Stimulated activated naive B cell treated with anti-CD40 and anti-IgM and Interleukin-4, amounts not matched to agents 10 μg/mL and 1 μg/mL and 100 μg/mL, for 72 hours (primary cell): ENCODE measurements around the gene CMTR1.

Experiments used
- ATAC-seq, 2 donors: fragments of 150-1000 bp; cut with Tn5 transposase; replicated peaks; 2 replicates each; pipeline ENCODE4 v1.10.0; 2021; ENCODE audit warnings: moderate library complexity in 1 of 2
- DNase-seq: peaks from one replicate; pipeline ENCODE4 v3.0.0; 2021
- H3K27ac Mint-ChIP-seq: one replicate; pipeline ENCODE4 v1.8.0; 2022; ENCODE audit warnings: mild to moderate bottlenecking, mixed read lengths
- H3K27me3 Mint-ChIP-seq, 2 donors: one replicate each; pipeline ENCODE4 v1.8.0; 2022; ENCODE audit warnings: mixed read lengths in 2 of 2
- H3K36me3 Mint-ChIP-seq, 2 donors: one replicate each; pipeline ENCODE4 v1.8.0; 2022; ENCODE audit warnings: mixed read lengths in 2 of 2, mild to moderate bottlenecking in 1 of 2
- H3K4me1 Mint-ChIP-seq, 2 donors: one replicate each; pipeline ENCODE4 v1.8.0; 2022; ENCODE audit warnings: mixed read lengths in 2 of 2, mild to moderate bottlenecking in 1 of 2
- H3K4me3 Mint-ChIP-seq, 2 donors: one replicate each; pipeline ENCODE4 v1.8.0; 2022; ENCODE audit warnings: mild to moderate bottlenecking in 2 of 2, mixed read lengths in 2 of 2, moderate library complexity in 1 of 2
- H3K9me3 Mint-ChIP-seq, 2 donors: one replicate each; pipeline ENCODE4 v1.8.0; 2022; ENCODE audit warnings: mixed read lengths in 2 of 2, mild to moderate bottlenecking in 1 of 2

Gene CMTR1

DNA sequence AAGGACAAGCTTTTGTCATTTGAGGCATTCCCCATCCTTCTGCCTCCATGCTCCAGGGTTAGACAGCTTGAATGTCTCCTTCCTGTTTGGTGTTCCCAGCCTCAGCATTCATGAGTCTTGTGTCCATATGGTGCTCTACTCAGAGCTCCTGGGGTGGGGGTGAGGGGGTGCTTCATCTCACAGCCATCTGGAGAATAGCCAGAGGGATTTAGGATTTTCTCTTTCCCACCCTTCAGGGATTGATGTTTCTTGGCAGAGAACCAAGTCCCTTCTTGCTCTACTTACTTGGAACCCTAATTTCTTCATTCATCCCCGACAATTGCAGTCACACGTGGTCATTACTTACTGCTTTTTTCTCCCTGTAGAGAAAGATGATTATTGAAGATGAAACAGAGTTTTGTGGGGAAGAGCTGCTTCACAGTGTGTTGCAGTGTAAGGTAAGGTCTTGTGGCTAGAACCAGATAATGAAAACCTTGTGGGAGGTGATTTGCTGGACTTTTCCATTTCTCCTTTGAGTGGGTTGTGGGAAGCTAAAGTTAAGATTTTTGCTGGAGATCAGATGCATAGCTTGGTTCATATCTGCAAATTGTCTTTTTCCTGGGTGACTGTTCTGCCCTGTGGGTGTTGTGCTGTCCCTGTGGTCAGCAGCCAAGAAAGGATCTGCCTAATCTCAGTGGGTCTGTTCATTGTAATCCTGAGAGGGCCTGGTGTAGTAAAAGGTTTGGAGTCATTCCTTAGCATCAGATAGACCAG, 18.6 kb downstream of the CMTR1 start:
- Mint-ChIP-seq H3K9me3 (no peaks in the 10 kb centered on the region), H3K27ac (no peak overlapping the region)
- no peak for DNase-seq

DNA sequence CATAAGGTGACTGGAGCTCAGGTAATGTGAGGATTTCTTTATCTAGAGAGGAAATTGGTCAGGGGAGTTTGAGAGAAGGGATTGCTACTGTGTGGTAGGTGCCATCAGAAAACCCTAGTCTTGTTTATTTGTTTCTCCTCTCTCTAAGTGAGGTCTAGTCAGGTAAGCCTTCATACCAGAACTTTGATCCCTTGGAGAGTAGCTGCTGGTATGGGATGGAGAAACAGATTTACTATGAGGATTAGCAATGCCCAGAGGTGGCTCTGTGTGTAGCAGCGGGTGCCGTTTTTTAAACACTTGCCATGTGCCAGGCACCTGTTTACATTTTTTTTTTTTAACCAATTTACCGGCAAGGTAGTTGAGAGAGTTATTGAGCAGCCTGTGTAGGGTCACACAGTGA, 19.5 kb downstream of the CMTR1 start:
- Mint-ChIP-seq H3K27me3 (no peaks in the 10 kb centered on the region), H3K4me1 (no peaks in the 10 kb centered on the region), H3K4me3 (no peak overlapping the region), H3K27ac (no peak overlapping the region), H3K9me3 (no peaks in the 10 kb centered on the region), H3K36me3 (peaks cover 56 to 67% of the 10 kb centered on the region in 2 donors)
- no peak for ATAC-seq
- DNase-seq = no peak

More for the DNA sequence above, 18.6 kb downstream of the CMTR1 start:
- H3K27me3 Mint-ChIP-seq = no peaks in the 10 kb centered on the region
- no peaks in the 10 kb centered on the region for H3K4me1 Mint-ChIP-seq
- H3K4me3 Mint-ChIP-seq = no peak overlapping the region
- ATAC-seq = no peak
- peaks cover 50 to 65% of the 10 kb centered on the region in 2 donors for H3K36me3 Mint-ChIP-seq

DNA sequence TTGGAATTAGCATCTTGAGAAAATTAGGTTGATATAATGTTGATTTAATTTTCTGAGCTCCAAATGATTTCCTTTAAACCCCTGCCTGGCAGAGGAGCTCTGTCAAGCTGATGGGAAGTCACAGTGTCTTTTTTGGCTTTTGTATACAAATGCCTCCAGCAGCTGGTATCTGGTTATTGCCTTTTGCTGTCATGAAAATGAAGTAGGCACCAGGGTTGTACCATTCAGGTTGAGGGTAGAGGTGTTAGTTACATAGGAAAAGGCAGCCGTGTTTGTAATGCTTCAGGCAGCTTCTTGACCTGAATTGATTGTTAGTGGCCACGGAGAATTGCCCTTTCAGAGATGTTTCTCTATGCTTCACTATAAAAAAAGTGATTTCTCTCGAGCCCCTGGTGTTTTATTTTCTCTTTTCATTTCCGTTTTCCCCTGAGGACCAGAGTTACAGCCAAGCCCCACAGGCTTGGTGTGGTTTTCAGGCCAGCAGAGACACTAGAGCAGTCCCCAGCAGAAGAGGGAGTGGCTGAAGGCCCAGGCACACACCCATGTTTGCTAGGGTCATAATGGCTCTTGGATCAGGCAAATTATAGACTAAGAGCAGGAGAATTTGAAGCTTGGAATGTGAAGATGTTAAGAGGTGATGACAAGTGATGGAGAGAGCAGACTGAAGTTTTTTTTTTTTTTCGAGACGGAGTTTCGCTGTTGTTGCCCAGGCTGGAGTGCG, 21.6 kb downstream of the CMTR1 start:
- no peak for ATAC-seq
- H3K36me3 Mint-ChIP-seq = peaks cover 59 to 76% of the 10 kb centered on the region in 2 donors
- no peak overlapping the region for H3K27ac Mint-ChIP-seq

DNA sequence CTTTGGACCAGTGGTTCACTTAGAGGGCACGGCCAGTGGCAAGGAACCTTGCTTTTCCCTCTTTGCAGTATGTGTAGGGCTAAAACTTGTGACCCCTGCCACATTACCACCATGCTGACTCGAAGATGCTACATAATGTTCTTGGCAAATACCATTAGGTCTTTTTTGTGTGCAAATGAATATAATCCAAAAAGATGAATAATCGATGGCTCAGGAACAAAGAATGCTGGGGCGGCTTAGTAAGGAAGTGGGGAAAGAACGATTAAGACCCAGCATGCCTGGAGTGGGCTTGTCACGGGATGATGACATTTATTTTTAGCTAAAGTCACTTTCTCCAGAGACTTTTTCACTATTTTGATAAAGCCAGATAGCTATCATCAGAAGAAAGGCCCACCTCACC, 23.1 kb downstream of the CMTR1 start:
- H3K36me3 Mint-ChIP-seq = peaks cover 60 to 79% of the 10 kb centered on the region in 2 donors
- ATAC-seq (no peak), DNase-seq (no peak)
- H3K9me3 Mint-ChIP-seq = no peaks in the 10 kb centered on the region
- H3K27me3 Mint-ChIP-seq = no peaks in the 10 kb centered on the region
- H3K27ac Mint-ChIP-seq = no peak overlapping the region
- H3K4me3 Mint-ChIP-seq = no peak overlapping the region
- H3K4me1 Mint-ChIP-seq = no peaks in the 10 kb centered on the region

More for the DNA sequence above, 21.6 kb downstream of the CMTR1 start:
- Mint-ChIP-seq H3K9me3 (no peaks in the 10 kb centered on the region), H3K4me3 (no peak overlapping the region), H3K27me3 (no peaks in the 10 kb centered on the region), H3K4me1 (no peaks in the 10 kb centered on the region)
- no peak for DNase-seq

DNA sequence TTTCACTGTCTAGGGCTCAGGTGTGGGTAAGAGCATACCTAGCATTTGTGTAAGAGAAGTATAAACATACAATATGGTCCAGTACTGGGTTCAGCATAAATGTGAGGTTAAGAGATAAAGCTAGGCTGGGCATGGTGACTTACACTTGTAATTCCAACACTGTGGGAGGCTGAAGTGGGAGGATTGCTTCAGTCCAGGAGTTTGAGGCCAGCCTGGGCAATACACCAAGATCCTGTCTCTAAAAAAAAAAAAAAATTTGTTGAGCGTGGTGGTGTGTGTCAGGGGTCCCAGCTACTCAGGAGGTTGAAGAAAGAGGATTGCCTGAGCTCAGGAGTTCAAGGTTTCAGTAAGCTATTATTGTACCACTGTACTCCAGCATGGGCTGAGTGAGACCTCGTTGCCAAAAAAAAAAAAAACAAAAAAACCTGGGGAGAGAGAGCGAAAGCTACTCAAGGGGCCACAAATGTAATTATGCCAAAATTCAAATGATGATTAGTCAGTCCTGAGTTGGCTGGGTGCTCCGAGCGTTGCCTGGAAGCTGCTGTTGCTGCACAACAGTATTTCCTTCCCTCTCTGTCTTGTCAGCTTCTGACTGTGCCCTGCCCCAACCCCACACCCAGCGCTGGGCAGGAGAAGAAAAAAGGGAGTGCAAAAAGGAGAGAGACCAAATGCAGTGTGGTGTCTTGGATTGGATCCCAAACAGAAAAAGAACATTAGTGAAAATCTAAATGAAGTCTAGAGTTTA, 24.0 kb downstream of the CMTR1 start:
- Mint-ChIP-seq H3K27ac (no peak overlapping the region), H3K4me3 (no peak overlapping the region)

DNA sequence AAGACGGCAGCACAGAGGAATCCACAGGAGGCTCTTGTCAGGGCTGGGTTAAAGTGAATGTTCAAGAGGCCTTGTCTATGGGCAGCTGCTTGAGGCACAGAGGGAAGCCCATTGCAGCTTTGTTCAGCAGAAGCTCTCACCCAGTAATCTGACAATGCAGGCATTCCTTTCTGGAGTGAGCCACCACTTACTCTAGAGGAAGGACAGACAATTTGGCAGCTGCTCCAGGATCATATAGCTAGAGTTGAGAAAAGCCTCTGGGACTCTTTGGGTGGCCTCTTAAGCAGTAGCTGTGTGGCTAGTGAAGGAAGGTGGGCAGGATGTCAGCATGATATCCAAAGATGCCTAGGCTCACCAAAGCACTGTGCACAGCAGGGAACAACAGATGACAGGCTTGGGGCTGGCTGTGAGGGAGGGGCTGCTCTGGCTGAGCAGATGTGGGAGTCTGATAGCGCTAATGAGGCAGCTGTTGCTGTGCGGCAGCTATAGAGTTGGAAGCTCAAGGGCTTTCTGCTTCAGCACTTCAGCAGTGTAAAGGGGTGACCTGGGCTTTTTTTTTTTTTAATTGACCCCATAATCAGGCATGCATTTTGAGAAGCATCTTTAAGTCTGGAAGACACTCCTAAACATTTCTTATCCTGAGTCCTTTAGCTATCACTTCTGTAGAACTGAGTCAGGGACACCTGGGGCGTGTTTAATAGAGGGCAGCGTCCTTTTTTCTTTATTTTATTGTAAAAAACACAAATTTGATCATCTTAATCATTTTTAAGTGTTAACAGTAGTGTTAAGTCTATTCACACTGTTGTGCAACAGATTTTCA, 27.2 kb downstream of the CMTR1 start:
- H3K36me3 Mint-ChIP-seq = peaks cover 50 to 72% of the 10 kb centered on the region in 2 donors
- peaks cover 0 to 5% of the 10 kb centered on the region in 2 donors for H3K4me1 Mint-ChIP-seq
- H3K27ac Mint-ChIP-seq = no peak overlapping the region
- ATAC-seq (no peak), DNase-seq (no peak)
- H3K9me3 Mint-ChIP-seq = no peaks in the 10 kb centered on the region
- H3K4me3 Mint-ChIP-seq = no peak overlapping the region
- H3K27me3 Mint-ChIP-seq = no peaks in the 10 kb centered on the region

More for the DNA sequence above, 24.0 kb downstream of the CMTR1 start:
- peaks cover 61 to 79% of the 10 kb centered on the region in 2 donors for H3K36me3 Mint-ChIP-seq
- H3K4me1 Mint-ChIP-seq = no peaks in the 10 kb centered on the region
- H3K27me3 Mint-ChIP-seq = no peaks in the 10 kb centered on the region
- H3K9me3 Mint-ChIP-seq = no peaks in the 10 kb centered on the region
- no peak for DNase-seq
- no peak for ATAC-seq

DNA sequence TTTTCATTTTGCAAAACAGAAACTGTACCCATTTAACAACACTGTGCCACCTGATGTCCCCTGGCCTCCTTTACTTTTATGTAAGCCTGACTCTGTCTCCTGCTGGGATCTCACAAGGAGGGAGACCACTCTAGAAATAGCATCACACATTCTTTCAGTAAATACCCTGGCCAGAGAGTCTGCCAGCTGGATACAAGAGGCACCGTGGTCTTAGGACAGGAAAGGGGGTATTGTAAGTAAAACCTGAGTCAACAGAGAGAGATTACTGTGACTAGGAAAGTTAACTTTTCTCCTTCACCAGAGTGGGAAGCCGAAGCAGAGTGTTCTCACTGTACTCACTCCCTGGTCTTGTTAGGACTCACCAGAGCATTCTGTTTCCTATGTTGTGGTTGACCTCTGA, 27.8 kb downstream of the CMTR1 start:
- Mint-ChIP-seq H3K36me3 (peaks cover 52 to 75% of the 10 kb centered on the region in 2 donors), H3K27me3 (no peaks in the 10 kb centered on the region), H3K4me1 (peaks cover 0 to 5% of the 10 kb centered on the region in 2 donors), H3K9me3 (no peaks in the 10 kb centered on the region), H3K27ac (no peak overlapping the region), H3K4me3 (no peak overlapping the region)
- DNase-seq (no peak), ATAC-seq (no peak)

DNA sequence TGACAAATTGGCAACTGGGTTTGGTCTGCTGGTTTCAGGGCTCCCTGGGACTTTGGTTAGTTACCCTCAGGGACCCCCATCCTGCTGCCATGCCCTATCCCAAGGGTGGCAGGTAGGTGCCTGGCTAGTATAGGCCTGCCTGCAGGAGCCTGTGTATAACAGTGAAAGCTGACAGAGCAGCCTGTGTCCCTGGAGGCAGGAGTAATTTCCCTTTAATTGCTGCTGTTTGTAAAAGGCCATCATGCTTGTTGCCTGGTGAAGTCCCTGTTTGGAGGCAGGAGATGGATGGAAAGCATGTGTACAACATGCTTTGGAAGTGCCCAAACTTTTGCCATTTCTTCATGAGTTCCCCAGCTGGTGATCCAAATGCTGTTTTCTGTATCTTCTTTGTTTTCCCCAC, 30.1 kb downstream of the CMTR1 start:
- H3K4me3 Mint-ChIP-seq = no peak overlapping the region
- H3K9me3 Mint-ChIP-seq = peaks cover 0 to 2% of the 10 kb centered on the region in 2 donors
- ATAC-seq (no peak), DNase-seq (no peak)
- no peaks in the 10 kb centered on the region for H3K27me3 Mint-ChIP-seq
- H3K36me3 Mint-ChIP-seq = peaks cover 50 to 76% of the 10 kb centered on the region in 2 donors
- H3K4me1 Mint-ChIP-seq = peaks cover 0 to 5% of the 10 kb centered on the region in 2 donors
- H3K27ac Mint-ChIP-seq = no peak overlapping the region

DNA sequence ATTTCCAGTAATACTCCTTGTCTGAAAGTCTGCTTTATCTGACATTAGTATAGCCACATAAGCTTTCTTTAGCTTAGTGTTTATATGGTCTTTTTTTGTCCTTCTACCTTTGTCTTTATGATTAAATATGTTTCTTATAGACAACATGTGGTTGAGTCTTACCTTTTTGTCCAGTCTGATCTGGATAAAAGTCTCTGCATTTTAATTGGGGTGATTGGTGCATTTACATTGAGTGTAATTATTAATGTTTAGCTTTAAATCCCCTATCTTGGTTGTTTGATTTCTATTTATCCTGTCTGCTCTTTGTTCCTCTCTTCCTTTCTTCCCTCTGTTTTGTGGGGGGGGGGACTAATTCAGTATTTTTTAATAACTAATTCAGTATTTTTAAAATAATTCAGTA, 34.7 kb downstream of the CMTR1 start:
- no peak for ATAC-seq
- Mint-ChIP-seq H3K9me3 (peaks cover 0 to 2% of the 10 kb centered on the region in 2 donors), H3K27me3 (no peaks in the 10 kb centered on the region), H3K4me1 (peaks cover 0 to 1% of the 10 kb centered on the region in 2 donors), H3K4me3 (no peak overlapping the region), H3K36me3 (peaks cover 42 to 73% of the 10 kb centered on the region in 2 donors), H3K27ac (no peak overlapping the region)
- no peak for DNase-seq

DNA sequence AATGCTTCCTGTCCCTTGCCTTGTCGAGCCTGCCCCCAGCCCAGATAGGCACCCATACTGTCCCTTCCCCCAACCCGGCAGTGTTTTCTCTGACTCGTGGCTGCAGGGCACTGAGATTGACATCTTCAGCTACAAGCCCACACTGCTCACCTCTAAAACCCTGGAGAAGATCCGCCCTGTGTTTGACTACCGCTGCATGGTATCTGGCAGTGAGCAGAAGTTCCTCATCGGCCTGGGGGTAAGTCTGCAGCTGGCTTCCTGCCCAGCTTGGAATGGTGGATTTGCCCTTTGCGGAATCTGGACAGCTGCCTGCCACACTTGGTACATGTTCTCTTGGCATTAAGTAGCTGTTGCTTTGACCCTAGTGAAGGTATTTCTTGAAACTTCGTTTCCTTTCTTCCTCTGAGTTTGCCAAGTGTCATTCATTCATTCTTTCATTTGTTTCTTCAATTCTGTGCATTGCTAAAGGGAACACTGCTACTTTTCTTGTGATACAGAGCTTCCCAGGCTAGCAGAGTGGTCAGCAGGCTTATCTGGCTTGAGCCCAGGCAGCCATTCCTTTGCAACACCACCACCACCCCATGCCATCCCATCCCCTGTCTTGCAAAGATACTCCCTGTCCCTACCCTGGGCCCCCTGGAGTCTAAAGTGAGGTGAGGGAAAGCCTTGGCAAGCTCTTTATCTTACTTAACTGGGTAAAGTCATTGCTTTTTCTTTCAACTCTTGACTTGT, 40.5 kb downstream of the CMTR1 start:
- no peaks in the 10 kb centered on the region for H3K9me3 Mint-ChIP-seq
- no peak for ATAC-seq
- no peak overlapping the region for H3K4me3 Mint-ChIP-seq
- H3K36me3 Mint-ChIP-seq = peaks cover 39 to 78% of the 10 kb centered on the region in 2 donors
- DNase-seq = no peak
- H3K4me1 Mint-ChIP-seq = peaks cover 0 to 5% of the 10 kb centered on the region in 2 donors
- H3K27ac Mint-ChIP-seq = no peak overlapping the region
- no peaks in the 10 kb centered on the region for H3K27me3 Mint-ChIP-seq

DNA sequence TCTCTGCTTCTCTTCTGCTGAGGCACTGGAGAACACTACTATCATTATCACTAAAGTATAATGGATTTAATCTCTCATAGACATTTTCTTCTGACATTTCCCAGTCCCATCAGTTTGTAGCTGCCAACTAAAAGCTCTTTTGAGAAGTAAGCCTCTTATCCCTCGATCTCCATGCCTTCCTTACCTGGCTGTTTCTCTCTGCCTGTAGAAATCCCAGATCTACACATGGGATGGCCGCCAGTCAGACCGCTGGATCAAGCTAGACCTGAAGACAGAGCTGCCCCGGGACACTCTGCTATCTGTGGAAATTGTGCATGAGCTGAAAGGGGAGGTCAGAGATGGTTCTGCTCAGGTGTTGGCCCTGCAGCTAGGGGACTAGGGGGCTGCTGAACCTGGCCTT, 41.3 kb downstream of the CMTR1 start:
- no peak overlapping the region for H3K4me3 Mint-ChIP-seq
- H3K9me3 Mint-ChIP-seq = no peaks in the 10 kb centered on the region
- peaks cover 47 to 81% of the 10 kb centered on the region in 2 donors for H3K36me3 Mint-ChIP-seq
- H3K4me1 Mint-ChIP-seq = peaks cover 0 to 6% of the 10 kb centered on the region in 2 donors
- DNase-seq (no peak), ATAC-seq (no peak)
- no peaks in the 10 kb centered on the region for H3K27me3 Mint-ChIP-seq
- peak overlapping the region; percentile 43 for H3K27ac Mint-ChIP-seq

DNA sequence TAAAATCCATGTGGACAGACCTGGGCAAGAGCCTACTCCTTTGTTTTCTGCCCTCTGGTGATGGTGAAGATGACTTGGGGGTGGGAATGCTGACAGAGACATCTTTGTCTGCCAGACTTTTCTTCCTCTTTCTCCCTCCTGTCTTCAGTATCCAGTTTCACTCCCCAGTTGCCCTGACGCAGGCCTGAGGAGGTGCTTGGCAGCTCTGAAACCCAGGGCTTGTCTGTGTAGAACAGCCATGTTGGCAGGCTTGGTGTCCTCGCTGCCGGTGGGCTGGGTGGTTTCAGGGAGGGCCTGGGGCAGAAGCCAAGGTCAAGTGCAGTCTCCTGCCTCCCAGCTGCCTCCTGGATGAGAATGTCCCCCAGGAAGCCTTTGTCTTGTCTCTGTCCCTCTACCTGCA, 44.2 kb downstream of the CMTR1 start:
- peaks cover 50 to 61% of the 10 kb centered on the region in 2 donors for H3K36me3 Mint-ChIP-seq
- H3K27ac Mint-ChIP-seq = peak overlapping the region; percentile 76
- ATAC-seq (no peak), DNase-seq (no peak)
- H3K4me1 Mint-ChIP-seq = peaks cover 0 to 6% of the 10 kb centered on the region in 2 donors
- H3K4me3 Mint-ChIP-seq = no peak overlapping the region
- no peaks in the 10 kb centered on the region for H3K27me3 Mint-ChIP-seq
- no peaks in the 10 kb centered on the region for H3K9me3 Mint-ChIP-seq

DNA sequence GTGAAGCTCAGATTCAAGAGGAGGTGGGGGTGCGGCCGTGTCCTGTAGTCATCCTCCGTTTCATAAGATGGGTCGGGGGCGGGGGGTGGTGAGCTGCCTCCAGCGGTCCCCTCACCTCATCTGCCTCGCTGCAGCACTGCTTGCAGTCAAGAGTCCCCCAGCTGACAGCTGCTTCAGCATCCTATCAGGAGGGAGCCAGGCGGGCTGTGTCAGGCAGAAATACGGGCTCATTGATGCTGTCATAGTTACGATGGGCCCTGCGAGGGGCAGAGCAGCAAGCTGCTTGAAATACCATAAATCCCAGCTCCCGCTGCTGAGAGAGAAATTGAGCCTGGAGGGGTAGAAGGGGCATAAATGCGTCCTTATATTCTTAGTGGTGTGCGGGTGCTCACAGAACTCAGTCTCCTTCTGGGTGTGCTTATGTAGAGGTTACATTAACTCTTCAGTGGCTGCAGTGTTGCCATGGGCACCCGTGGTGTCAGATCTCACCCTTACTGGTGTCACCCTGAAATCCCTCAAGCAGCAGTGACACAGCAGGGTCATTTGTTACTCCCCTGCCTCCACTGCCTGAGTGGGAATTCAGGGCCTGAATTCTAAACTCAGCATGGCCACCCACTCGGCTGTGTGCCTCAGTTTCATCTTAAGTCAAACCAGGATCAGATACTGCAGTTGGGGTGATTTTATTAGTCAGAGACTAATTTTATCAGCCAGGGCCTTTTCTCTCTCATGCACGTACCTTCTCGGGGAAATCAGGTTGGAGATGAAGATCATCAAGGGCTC, 44.8 kb downstream of the CMTR1 start:
- H3K27ac Mint-ChIP-seq = peak overlapping the region; percentile 76
- H3K36me3 Mint-ChIP-seq = peaks cover 50 to 61% of the 10 kb centered on the region in 2 donors
- no peak for DNase-seq
- no peaks in the 10 kb centered on the region for H3K27me3 Mint-ChIP-seq
- H3K4me3 Mint-ChIP-seq = no peak overlapping the region
- H3K9me3 Mint-ChIP-seq = no peaks in the 10 kb centered on the region
- H3K4me1 Mint-ChIP-seq = peaks cover 0 to 7% of the 10 kb centered on the region in 2 donors
- no peak for ATAC-seq
